ENCODE data around the gene MGAT5. TPM values are rescaled to one million over a fixed set of nuclear protein-coding genes. Genes with fewer than 3 reads are reported as not detected.
A peak's percentile ranks its signal among the peaks of the same experiment; 100 is the strongest.

The MGAT5 gene
- total and polyA plus RNA-seq, 5 donors: 29.0 to 156 (median 126) TPM

- Histone ChIP-seq H3K9me3 (ENCODE audit: control insufficient read depth, low read length) (no peaks in the 10 kb centered on the region), H3K4me1 (ENCODE audit: control insufficient read depth, insufficient read depth, low read length) (peaks cover 11% of the 10 kb centered on the region), H3K4me3 (ENCODE audit: low read length) (no peak overlapping the region), H3K27ac (ENCODE audit: low read length) (no peak overlapping the region), H3K27me3 (ENCODE audit: control insufficient read depth, insufficient read depth) (no peaks in the 10 kb centered on the region)
- ATAC-seq (no peak), DNase-seq (no peak)
- 52% methylated on average over 2 of the region's 2 CpGs for WGBS
- intact Hi-C loops (cut with DNase I): no loop called here
Observed at GRCh38 chr2:134319596-134320254, 65.9 kb downstream of the MGAT5 start.

GRCh38 chr2:134320930-134321329 lies 67.1 kb downstream of the MGAT5 start:
- Histone ChIP-seq H3K4me1 (ENCODE audit: control insufficient read depth, insufficient read depth, low read length) (peaks cover 5% of the 10 kb centered on the region), H3K27me3 (ENCODE audit: control insufficient read depth, insufficient read depth) (no peaks in the 10 kb centered on the region), H3K27ac (ENCODE audit: low read length) (no peak overlapping the region), H3K9me3 (ENCODE audit: control insufficient read depth, low read length) (no peaks in the 10 kb centered on the region), H3K4me3 (ENCODE audit: low read length) (no peak overlapping the region)
- intact Hi-C loops (cut with DNase I): no loop called here
- DNase-seq (peak in 1 of 3 donors; percentile 41), ATAC-seq (no peak)
- WGBS: 94% methylated on average over 3 of the region's 3 CpGs

- no peak for DNase-seq
- no peak for ATAC-seq
- Histone ChIP-seq H3K9me3 (ENCODE audit: control insufficient read depth, low read length) (no peaks in the 10 kb centered on the region), H3K4me1 (ENCODE audit: control insufficient read depth, insufficient read depth, low read length) (peaks cover 2% of the 10 kb centered on the region), H3K27me3 (ENCODE audit: control insufficient read depth, insufficient read depth) (no peaks in the 10 kb centered on the region), H3K27ac (ENCODE audit: low read length) (no peak overlapping the region), H3K4me3 (ENCODE audit: low read length) (no peak overlapping the region)
- intact Hi-C loops (cut with DNase I): no loop called here
- 95% methylated on average over 1 of the region's 1 CpG for WGBS
Observed at GRCh38 chr2:134323777-134324176, 69.9 kb downstream of the MGAT5 start.

DNA sequence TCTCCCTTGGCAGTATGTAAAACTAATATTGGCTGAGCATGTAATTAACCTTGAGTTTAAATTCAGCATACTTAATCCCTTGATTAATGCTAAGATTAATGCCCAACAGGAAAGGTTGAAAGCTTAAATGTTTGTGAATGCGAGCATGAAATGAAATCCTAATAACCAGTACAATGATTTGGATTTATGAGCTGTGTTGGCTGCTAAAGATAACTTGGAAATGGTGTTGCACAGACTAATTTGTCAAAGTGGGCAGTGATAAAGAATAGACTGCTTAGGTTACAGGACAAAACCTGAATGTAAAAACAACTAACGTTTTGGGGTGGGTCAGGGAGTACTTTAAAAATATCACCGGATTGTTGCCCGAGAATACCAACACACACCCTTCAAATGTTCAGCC lies 70.6 kb downstream of the MGAT5 start:
- H3K27me3 ChIP-seq (ENCODE audit: control insufficient read depth, insufficient read depth): no peaks in the 10 kb centered on the region
- intact Hi-C loops (cut with DNase I): no loop called here
- ATAC-seq: peak in 1 of 2 donors; percentile 10
- no peaks in the 10 kb centered on the region for H3K9me3 ChIP-seq (ENCODE audit: control insufficient read depth, low read length)
- peaks cover 2% of the 10 kb centered on the region for H3K4me1 ChIP-seq (ENCODE audit: control insufficient read depth, insufficient read depth, low read length)
- 51% methylated on average over 4 of the region's 4 CpGs for WGBS
- no peak for DNase-seq
- H3K4me3 ChIP-seq (ENCODE audit: low read length): no peak overlapping the region
- H3K27ac ChIP-seq (ENCODE audit: low read length): no peak overlapping the region

DNA sequence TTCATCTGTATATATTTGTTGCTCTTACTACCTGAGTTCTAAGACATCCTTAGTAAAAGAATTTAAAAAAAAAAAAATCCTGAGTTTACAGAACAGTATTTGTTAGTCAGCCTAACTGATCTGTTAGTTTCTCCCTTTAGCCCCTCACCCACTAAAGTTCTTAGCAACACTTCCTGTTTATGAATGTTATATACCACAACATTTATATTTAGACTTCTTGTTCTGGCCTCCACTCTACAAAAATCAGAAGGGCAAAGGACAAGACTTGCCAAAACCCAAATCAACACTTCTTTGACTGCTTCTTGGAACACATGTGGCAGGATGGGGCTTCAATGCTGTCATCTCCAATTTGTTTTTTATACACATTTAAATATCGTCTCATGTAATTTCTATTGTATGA lies 71.1 kb downstream of the MGAT5 start:
- ATAC-seq: peak; percentile 53 to 62
- WGBS: 48% methylated on average over 1 of the region's 1 CpG
- H3K4me3 ChIP-seq (ENCODE audit: low read length): no peak overlapping the region
- no peak overlapping the region for H3K27ac ChIP-seq (ENCODE audit: low read length)
- DNase-seq: no peak
- peaks cover 2% of the 10 kb centered on the region for H3K4me1 ChIP-seq (ENCODE audit: control insufficient read depth, insufficient read depth, low read length)
- no peaks in the 10 kb centered on the region for H3K9me3 ChIP-seq (ENCODE audit: control insufficient read depth, low read length)
- no peaks in the 10 kb centered on the region for H3K27me3 ChIP-seq (ENCODE audit: control insufficient read depth, insufficient read depth)
- intact Hi-C loops (cut with DNase I): no loop called here

GRCh38 chr2:134325696-134326095 lies 71.8 kb downstream of the MGAT5 start:
- Histone ChIP-seq H3K27ac (ENCODE audit: low read length) (no peak overlapping the region), H3K4me1 (ENCODE audit: control insufficient read depth, insufficient read depth, low read length) (peaks cover 2% of the 10 kb centered on the region), H3K4me3 (ENCODE audit: low read length) (no peak overlapping the region), H3K27me3 (ENCODE audit: control insufficient read depth, insufficient read depth) (no peaks in the 10 kb centered on the region), H3K9me3 (ENCODE audit: control insufficient read depth, low read length) (no peaks in the 10 kb centered on the region)
- peak in 1 of 2 donors; percentile 66 for ATAC-seq
- intact Hi-C loops (cut with DNase I): no loop called here
- no peak for DNase-seq
- WGBS: 69% methylated on average over 1 of the region's 1 CpG

- Histone ChIP-seq H3K4me3 (ENCODE audit: low read length) (no peak overlapping the region), H3K9me3 (ENCODE audit: control insufficient read depth, low read length) (no peaks in the 10 kb centered on the region), H3K27me3 (ENCODE audit: control insufficient read depth, insufficient read depth) (no peaks in the 10 kb centered on the region), H3K27ac (ENCODE audit: low read length) (no peak overlapping the region), H3K4me1 (ENCODE audit: control insufficient read depth, insufficient read depth, low read length) (peaks cover 2% of the 10 kb centered on the region)
- intact Hi-C loops (cut with DNase I): no loop called here
- WGBS: 95% methylated on average over 2 of the region's 2 CpGs
- DNase-seq (no peak), ATAC-seq (no peak)
Observed at GRCh38 chr2:134327367-134327766, 73.5 kb downstream of the MGAT5 start.

DNA sequence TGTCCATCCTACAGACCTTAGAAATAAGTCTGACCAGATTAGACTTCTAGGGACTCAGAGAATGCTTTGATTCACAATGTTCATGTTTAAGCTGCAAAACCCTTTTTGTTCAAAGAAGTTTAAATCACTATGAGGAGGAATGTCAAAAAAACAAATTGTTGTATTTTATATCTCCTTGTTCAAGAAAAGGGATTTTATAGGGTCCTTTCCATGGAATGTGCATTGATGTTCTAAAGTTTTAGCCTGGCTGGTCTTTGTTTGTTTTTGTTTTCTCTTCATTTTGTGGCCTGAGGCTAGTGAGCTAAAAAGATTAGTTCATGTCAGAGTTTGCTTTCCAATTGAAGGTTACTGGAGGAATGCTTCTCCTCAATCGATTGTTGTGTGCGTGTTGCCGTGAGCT lies 77.2 kb downstream of the MGAT5 start:
- Histone ChIP-seq H3K4me1 (ENCODE audit: control insufficient read depth, insufficient read depth, low read length) (no peaks in the 10 kb centered on the region), H3K27ac (ENCODE audit: low read length) (no peak overlapping the region), H3K9me3 (ENCODE audit: control insufficient read depth, low read length) (no peaks in the 10 kb centered on the region), H3K27me3 (ENCODE audit: control insufficient read depth, insufficient read depth) (no peaks in the 10 kb centered on the region), H3K4me3 (ENCODE audit: low read length) (no peak overlapping the region)
- intact Hi-C loops (cut with DNase I): no loop called here
- DNase-seq: no peak
- 95% methylated on average over 3 of the region's 3 CpGs for WGBS
- ATAC-seq: no peak

DNA sequence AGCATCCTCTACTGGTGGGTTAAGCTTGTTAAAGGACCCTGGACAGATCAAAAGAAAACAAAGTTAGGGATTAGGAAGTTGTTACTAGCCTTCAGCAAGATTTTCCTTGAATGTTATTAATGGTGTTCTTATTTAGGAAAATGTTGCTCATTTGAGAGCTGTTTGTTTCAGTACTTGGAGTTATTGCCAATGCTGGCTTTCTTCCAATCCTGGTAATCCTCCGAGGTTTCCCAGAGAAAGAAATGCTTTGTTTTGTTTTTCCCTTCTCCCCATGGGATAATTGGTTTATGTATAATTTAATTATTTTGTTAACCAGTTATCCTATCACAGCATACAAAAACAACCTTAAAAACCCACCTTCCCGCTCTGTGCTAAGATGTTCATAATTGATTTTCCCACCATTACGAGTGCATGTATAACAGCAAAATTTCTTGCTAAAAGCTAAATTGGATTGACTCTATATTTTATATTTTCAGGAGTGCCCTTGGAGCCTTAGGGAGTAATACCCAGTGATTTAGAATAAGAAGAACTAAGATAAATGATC lies 79.8 kb downstream of the MGAT5 start:
- intact Hi-C loops (cut with DNase I): no loop called here
- 55% methylated on average over 3 of the region's 3 CpGs for WGBS
- Histone ChIP-seq H3K9me3 (ENCODE audit: control insufficient read depth, low read length) (no peaks in the 10 kb centered on the region), H3K27ac (ENCODE audit: low read length) (no peak overlapping the region), H3K4me3 (ENCODE audit: low read length) (no peak overlapping the region), H3K4me1 (ENCODE audit: control insufficient read depth, insufficient read depth, low read length) (peaks cover 2% of the 10 kb centered on the region), H3K27me3 (ENCODE audit: control insufficient read depth, insufficient read depth) (no peaks in the 10 kb centered on the region)
- ATAC-seq (no peak), DNase-seq (no peak)

- ATAC-seq: no peak
- WGBS: 48% methylated on average over 3 of the region's 3 CpGs
- Histone ChIP-seq H3K4me1 (ENCODE audit: control insufficient read depth, insufficient read depth, low read length) (peaks cover 2% of the 10 kb centered on the region), H3K4me3 (ENCODE audit: low read length) (no peak overlapping the region), H3K27me3 (ENCODE audit: control insufficient read depth, insufficient read depth) (no peaks in the 10 kb centered on the region), H3K9me3 (ENCODE audit: control insufficient read depth, low read length) (no peaks in the 10 kb centered on the region), H3K27ac (ENCODE audit: low read length) (no peak overlapping the region)
- DNase-seq: no peak
- intact Hi-C loops (cut with DNase I): no loop called here
Observed at GRCh38 chr2:134334542-134335353, 80.9 kb downstream of the MGAT5 start.

- intact Hi-C loops (cut with DNase I): no loop called here
- no peak overlapping the region for H3K4me3 ChIP-seq (ENCODE audit: low read length)
- no peaks in the 10 kb centered on the region for H3K9me3 ChIP-seq (ENCODE audit: control insufficient read depth, low read length)
- ATAC-seq (no peak), DNase-seq (no peak)
- peaks cover 3% of the 10 kb centered on the region for H3K4me1 ChIP-seq (ENCODE audit: control insufficient read depth, insufficient read depth, low read length)
- H3K27ac ChIP-seq (ENCODE audit: low read length): no peak overlapping the region
- WGBS: 30% methylated on average over 1 of the region's 1 CpG
- H3K27me3 ChIP-seq (ENCODE audit: control insufficient read depth, insufficient read depth): no peaks in the 10 kb centered on the region
Observed at GRCh38 chr2:134335601-134336000, 81.7 kb downstream of the MGAT5 start.
